GM18867 (cell line): Measurements from ENCODE around the gene OSBPL5.

Experiments
- ATAC-seq: cut with Tn5 transposase; IDR thresholded peaks from one replicate; pipeline ENCODE4 v1.9.1; 2021; ENCODE audit warnings: mild to moderate bottlenecking, moderate library complexity; ENCODE audit not compliant: unreplicated experiment

OSBPL5 gene

DNA sequence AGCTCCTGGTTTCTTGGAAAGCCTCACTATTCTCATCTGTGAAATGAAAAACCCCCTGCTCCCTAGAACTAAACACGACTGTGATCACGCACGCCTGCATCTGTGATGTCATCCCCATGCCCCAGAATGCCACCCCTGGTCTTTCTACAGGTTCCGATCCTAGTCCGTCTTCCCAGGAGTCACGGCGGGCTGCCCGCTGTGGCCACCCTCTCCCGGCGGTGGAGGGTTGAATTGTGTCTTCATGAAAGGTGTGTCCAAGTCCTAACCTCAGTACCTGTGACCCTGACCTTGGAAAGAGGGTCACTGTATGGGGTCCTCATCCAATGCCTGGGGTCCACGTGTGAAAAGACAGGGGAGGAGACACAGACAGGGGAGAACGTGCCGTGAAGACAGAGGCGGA is 14.4 kb downstream of the OSBPL5 start:
- ATAC-seq, result no peak

DNA sequence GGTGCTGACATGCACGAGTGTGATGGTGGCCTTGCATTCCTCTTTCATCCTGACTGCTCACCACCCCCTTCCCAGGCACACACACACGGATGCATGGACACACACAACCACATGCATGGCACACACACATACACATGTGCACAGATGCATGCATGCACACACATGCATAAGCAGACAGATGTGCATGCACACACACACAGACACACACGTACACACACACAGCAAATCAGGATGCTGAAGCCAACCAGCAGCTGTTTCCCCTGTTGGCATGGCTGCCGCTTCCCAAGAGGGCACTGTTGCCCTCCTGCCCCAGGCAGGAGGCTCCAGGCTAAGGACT is 15.3 kb downstream of the OSBPL5 start:
- ATAC-seq, result no peak

DNA sequence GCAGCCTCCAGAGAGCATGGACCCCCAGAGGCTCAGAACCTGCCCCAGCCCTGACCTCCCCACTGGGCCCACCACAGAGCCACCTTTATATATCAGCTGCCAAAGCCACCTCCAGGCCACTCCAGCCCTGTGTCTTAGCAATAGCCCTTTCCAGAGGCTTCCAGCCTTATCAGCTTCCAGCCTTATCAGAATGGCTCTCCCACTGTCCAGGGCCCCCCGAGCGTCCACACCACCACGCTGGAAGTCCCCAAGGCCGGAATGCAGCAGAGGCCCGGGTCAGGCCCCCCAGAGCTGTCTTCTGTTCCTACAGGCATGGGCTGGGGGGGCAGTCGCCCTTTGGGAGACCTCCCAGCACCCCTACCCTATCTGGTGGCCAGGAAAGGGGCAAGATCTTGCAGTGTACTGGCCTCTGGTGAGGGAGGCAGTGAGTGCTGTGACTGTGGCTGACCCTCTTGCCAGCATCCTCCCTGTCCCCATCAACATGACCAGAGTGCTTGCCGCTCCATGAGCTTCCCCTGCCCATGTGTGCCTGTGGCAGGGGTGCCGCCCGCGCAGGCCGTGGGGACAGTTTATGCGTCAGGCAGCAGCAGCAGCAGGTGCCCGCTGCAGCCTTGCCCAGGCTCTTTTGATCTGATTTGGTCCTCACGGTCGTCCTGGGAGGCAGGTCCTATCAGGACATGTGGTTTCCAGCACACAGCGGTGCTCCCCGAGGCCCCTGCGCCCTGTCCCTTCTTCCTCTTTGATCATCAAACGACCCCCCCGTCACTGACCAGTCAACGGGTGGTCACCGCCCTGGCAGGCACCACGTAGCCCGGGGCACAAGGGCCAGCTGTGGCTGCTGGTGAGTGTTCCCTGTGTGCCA is 15.9 kb downstream of the OSBPL5 start:
- ATAC-seq, result no peak

DNA sequence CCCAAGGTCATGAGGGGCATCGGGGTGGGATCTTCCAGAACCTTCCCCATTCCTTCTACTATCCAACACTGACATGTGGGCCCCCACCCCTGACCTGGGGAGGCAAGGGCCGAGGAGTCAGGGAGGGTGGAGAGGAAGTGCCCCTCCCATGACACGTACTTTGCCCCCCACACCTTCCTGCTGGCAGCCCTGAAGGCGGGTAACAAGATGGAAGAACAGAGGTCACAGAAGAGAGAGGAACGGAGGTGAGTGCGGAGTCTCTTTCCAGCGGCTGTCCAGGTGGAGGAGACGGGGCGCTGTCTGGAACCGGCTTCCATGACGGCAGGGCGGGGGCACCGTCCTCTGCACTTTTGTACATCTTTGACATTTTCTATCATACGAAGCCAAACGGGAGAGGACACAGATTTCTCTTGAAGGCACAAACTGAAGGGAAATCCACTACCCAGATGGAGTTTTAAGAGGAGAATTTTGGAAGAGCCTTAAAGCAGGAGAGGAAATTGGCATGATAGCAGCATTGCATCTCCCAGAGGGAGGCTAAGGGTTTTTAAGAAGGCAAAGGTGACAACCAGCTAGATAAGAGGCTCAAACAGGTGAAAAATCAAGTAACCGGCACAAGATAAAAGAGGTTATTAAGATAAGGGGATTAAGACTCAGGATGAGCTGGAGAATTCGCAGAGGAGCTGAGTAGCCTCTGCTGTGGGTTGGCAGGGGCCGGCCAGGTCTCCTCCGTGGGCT is 16.7 kb downstream of the OSBPL5 start:
- no peak for ATAC-seq

DNA sequence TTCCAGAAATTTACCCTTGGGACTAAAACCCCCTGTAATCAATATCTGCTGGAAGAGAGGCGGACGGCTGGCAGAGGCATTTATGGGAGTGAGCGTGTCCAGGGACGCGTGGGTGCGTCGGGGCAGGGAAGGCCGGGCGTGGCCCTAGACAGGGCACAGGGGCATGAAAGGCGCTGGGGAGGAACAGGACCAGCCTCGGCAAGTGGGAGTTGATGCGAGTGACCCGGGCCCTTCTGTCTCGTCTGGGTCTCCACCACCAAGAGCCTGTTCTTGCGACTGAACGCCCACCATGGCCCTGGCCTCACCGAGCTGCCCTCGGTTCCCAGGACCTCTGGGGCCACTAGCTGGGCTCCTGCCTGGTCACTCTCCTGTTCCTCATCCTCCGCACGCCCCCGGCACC is 17.5 kb downstream of the OSBPL5 start:
- ATAC-seq, result no peak

DNA sequence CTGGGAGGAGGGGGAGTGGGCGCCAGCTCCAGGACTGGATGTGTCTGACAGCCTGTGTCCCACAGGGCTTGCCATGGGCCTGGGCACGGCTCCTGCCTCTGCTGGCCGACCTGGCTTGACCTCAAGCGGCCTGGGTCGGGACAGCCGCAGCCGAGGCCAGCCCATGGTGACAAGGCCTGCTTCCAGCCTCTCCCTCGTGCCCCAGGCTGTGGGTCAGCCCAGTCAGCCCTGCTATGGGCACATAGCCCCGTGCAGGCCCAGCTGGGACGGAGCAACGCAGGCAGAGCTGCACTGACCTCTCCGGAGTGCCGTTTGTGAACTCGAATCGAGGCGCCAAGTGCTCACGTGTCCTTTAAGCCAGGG is 17.9 kb downstream of the OSBPL5 start:
- no peak for ATAC-seq

DNA sequence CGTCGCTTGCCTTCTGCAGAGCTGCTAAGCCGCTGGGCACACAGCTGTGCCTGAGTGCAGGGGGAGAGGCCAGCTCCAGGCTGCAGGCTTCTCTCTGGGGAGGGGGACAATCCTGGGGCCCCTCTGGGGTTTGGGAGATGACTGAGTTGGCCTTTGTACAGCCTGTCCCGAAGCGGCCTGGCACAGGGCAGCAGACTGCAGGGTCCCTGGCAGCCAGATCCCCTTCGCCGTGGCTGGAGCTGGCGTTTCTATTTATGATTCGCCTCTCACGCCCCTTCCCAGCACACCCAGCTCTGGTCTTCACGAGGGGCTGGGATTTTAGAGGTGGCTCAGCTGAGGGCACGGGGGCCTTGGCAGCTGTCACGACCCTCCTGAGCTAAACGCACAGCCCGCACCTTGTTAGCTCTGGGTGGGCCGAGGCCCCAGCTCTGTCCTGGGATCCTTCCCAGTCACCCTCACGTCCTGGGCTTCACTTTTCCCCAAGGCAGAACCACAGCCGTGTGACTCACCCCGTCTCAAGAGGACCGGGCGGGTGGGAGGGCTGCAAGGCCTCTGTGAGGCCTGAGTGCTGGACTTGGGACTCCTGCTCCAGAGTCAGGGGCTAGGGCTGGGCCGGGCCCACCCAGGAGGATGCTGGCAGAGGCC is 18.4 kb downstream of the OSBPL5 start:
- ATAC-seq, result no peak

DNA sequence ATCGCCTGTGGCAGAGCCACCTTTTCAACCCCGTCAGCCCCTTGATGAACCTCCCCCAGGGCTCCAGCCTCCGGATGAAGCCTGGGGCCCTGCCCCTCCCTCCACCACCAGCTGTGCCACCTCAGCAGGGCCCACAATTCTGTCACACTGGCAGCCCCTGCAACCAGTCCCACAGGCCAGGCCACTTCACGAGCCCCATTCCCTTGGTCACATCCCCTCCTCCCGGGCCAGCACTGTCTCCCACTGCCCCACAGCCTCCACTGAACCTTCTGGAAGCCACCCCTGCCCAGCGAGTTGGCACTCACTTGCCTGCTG is 19.9 kb downstream of the OSBPL5 start:
- no peak for ATAC-seq

DNA sequence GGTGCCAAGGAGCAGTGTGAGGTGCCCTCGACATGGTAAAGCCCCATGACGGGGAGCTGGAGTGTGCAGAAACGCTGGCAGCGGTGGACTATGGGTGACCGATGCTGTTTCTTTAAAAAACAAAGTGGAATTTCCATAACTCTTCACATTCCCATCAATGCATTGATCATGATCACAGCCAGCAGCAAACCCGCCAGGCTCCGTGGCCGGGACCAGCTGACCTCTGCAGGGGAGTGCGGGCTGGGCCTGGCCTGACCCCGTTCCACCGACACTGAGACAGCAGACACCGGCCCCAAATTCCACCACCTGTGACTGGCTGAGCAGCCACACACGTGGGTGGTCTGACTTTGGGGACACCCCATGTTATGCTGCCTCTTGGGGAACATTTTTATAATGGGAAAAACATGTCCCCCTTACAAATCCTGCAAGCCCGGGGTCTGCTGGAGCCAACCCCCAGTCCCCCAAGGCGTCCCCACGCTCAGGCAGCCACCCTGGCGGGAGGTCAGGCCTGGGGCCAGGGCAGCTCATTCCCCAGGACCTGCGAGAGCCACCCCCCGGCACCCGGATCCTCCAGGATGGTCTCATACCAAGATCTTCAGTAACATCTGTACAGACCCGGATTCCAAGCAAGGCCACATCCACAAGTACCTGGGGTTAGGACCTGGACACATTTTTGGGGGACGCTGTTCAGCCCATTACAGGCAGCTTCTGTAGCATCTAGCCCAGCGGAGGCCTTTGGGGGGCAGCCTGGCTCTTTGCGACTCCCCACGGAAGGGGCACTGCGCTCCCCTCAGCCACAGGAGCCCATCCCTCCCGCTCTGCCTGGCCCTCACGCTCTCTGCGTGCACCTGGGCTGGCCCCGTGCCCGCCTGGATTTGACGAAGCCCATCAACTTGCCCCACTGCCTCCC is 20.6 kb downstream of the OSBPL5 start:
- ATAC-seq, result no peak

DNA sequence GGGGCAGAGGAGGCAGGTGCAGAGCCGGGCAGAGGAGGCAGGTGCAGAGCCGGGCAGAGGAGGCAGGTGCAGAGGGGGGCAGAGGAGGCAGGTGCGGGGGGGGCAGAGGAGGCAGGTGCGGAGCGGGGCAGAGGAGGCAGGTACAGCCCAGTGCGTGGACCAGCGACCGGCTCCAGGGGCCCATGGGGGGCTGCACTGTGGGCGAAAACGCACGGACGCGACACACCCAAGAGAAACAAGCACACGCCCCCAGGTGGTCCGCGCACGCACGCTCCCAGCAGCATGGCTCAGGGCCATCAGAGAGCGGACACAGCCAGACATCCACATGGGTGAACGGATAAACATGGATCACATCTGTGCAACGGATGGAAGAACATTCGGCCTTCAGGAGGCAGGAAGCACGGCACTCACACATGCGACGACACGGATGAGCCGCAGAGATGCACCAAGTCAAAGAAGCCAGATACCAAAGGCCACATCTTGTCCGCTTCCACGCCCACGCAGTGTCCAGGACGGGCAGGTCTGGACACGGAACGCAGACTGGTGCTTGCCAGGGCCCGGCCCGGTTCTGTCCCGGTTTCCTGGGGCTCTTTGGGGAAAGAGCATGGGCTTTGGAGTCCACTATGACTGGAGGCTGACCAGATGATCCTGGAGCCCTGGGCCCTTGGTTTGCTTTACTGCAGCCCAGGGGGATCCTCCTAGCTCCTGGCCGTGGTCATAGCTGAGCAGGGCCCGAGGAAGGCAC is 21.8 kb downstream of the OSBPL5 start:
- no peak for ATAC-seq

DNA sequence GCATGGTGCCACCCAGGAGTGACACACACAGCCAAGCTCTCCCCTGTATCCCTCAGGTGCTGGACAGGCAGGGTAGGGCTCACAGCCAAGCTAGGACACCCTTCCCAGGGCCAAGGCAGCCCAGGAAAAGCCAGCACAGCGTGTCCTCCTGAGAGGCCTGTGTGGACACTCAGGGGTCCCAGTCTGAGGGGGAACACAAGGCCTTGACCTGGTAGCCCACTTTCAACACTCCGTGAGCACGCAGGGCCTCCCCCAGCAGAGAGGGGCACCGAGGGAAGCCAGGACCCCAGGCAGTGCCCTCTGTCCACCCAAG is 24.9 kb downstream of the OSBPL5 start:
- no peak for ATAC-seq

DNA sequence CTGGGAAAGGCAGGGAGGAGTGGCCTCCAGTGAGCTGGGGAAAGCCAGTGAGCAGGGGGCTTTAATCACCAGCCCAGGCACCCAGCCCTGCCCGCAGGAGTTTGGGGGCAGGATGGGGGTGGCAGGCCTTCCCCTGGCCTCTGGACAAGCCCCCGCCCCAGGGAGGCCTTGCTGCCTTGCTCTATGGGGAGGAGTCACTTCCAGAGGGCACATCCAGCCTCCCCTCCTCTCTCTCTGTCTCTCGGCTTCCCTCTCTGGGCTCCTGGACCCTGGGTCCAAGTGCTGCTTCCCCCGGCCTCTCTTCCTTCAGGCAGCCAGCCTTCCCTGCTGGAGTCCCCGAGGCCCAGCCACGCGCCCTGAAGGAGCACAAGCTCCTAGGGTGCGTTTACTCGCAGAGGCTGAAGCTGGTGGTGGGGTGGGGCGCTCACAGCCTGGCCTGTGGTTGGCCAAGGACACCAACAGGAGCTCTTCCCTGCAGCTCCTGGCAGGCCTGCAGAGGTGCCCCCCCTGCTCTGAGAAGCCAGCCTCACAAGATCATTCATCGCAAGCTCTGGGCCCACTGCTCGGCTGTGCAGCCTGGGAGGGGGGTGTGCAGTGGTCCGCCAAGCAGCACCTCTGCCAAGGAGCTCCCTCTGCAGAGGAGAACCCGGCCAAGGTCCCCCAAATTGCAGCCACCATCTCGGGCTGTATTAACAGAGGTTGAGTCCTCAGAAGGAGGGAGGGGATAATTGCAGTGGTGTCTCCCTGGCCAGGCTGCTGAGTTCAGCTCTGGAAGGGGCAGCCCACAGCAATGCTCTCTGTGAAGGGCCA is 25.4 kb downstream of the OSBPL5 start:
- ATAC-seq, result no peak

DNA sequence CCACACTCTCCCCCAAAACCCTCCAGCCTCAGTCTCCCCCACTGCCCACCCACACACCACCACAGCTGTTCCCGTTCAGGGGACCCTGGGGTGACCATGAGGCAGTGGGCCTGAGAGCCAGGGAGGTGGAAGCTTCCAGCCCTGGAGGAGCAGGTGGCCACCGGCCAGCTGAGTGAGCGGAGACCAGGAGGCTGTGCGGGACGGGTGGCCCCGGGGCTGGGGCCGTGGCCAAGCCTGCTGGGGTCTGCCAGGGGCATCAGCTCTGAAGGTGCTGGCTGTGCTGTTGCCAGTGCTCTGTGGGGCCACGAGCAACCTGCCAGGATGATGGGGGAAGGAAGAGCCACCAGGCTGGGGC is 26.0 kb downstream of the OSBPL5 start:
- no peak for ATAC-seq

DNA sequence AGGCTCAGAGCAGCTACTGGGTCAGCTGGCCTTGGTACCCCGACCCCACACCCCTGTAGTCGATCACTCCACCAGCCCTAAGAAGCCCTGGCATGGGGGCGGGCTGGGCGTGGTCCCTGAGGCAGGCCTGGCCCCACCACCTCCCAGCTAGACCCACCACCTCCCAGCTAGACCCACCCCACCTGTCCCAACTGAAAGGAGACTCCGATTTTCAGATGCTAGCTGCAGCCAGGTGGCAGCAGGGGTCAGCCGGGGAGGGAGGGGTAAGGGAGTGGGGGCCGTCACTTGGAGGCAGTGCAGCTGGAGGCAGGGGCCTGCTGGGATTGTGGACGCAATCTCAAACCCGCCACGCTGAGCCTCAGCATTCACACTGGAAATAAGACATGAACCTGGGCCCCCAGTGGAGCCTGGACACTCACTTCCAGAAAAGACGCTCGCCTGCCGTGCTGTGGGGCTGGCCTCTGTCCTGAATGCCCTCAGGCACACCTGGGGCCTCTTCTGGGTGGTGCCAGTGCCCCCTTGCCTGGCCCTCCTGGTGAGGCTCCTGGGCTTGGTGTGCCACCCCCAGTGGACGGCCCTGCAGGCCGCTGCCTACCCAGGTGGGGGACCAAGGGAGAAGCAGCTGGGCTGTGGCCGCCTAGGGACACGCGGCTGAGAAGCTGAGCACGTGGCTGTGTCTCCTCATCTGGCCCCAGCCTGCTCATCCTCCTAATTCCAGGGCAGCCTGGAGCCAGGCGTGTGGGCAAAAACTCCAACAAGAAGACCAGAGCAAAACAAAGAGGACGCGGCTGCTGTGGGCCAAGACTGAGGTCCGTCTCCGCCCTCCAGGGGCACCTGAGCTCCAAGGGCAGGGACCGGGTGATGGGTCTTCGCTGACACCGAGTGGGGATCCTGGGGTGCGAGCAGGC is 26.7 kb downstream of the OSBPL5 start:
- no peak for ATAC-seq

DNA sequence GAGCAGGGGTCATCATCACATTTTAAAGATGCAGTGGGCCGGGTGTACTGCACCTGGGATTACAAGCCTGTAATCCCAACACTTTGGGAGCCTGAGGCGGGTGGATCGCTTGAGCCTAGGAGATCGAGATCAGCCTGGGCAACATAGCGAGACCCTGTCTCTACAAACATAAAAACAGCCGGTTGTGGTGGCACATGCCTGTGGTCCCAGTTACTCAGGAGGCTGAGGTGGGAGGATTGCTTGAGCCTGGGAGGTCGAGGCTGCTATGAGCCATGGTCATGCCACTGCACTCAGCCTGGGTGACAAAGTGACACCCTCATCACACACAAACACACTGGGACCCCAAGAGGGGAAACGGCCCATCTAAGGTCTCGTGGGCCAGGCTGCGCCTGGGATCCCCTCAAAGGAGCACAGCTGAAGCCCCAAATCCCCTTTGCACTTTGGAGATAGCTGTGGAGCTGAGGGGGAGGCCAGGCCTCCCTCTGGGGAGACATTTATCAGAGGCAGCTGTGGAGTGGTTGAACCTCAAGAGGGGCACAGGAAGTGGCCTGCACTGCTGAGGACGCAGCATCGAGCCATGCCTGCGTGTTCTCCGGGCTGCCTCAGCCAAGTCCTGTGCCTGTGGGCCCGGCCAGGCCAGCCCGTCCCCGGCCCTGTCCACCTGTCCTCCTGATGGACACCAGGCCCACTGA is 27.5 kb downstream of the OSBPL5 start:
- no peak for ATAC-seq

DNA sequence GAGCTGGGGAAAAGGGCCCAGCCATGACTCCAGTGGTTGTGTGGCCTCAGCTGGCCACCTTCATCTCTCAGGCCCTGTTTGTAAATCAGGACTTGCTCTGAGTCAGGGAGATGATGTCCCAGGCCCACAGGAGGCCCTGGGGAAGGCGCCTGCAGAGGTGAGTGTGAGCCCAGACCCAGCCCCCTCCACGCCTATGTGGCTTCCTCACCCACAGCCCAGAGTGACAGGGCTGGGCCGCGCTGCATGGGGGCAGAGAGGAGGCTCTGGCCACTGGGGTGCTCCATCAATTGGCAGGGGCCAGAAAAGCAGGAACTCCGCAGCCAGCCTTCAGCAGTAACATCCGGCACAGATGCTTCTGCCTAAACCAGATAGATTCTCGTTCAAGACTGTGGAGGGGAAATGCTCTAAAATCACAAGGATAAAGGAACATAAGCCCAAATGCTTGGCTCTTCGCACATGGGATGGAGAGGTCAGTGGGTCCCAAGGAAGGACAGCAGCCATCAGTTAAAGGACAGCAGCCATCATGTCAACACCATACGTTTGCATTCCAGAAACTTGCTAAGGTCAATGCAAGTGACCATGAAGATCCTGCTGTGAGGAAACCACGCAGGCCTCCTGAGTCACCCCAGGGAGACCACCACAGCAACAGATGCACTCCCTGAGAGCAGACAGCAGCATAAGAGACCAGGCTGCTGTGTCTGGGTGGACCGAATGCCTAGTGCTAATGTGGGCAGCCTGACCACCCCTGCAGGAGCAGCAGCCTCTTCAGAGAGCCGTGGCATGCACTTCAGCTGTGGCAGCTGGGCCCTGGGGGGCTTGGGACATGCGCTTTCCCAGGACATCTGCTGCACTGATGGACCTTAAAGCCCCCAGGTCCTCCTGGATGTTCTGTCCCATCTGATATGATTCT is 28.3 kb downstream of the OSBPL5 start:
- ATAC-seq, result no peak
